Pancreas (tissue), 10 donors: ENCODE data around the gene USF2. TPM values are rescaled to one million over a fixed set of nuclear protein-coding genes. Genes with fewer than 3 reads are reported as not detected.
"Not testable (repeated sequence)": the region's sequence is repeated elsewhere in the genome, so short reads cannot be mapped to it uniquely, and the experiment has no call there.

Experiments used
- ATAC-seq, 4 donors: fragments of 200-7000 bp; cut with Tn5 transposase; one replicate each; pipeline versions ENCODE4 v1.8.0 to v1.9.1; 2020; ENCODE audit warnings: mild to moderate bottlenecking in 4 of 4, moderate library complexity in 4 of 4
- DNase-seq, 6 donors: peaks; one replicate each; pipeline ENCODE4 v3.0.0-alpha.2; 2020
- FAIRE-seq: peaks from 2 replicates; lab custom pipeline; 2012; peaks lifted over from hg19 to GRCh38; lab: Jason Lieb, UNC
- H3K27ac ChIP-seq, 4 donors: fragments of 200-600 bp; sonication (generic); 1 replicate in 3 of 4; 2 replicates in 1 of 4; pipeline versions ENCODE4 v1.5.0 to v1.8.0; 2020
- H3K27me3 ChIP-seq, 4 donors: fragments of 200-600 bp; one replicate each; pipeline ENCODE4 v1.8.0; 2021
- H3K36me3 ChIP-seq, 3 donors: fragments of 200-600 bp; sonication (generic) in 1 of 3; one replicate each; pipeline versions ENCODE4 v1.5.0 to v1.8.0; 2020 to 2021
- H3K4me1 ChIP-seq, 3 donors: fragments of 200-600 bp; one replicate each; pipeline ENCODE4 v1.8.0; 2021
- H3K4me3 ChIP-seq, 4 donors: fragments of 200-600 bp; sonication (generic) in 2 of 4; one replicate each; pipeline versions ENCODE4 v1.5.0 to v1.8.0; 2020 to 2021
- H3K9me3 ChIP-seq, 4 donors: fragments of 200-600 bp; one replicate each; pipeline ENCODE4 v1.8.0; 2021
- WGBS, 2 donors: extraction: QIAGEN DNeasy Blood & Tissue Kit; methylation state at CpG; one replicate each; pipeline ENCODE4 v1.1.7; 2013; 5-methylcytosine and 5-hydroxymethylcytosine counted together
- intact Hi-C, 3 donors: fragments of 100-400 bp; cut with DNase I; formaldehyde crosslinking; loops; one replicate each; pipeline versions ENCODE4 v1.11.1 to v1.14.2; 2022
- polyA plus RNA-seq, 2 donors: library from polyadenylated mRNA; stranded (reverse); fragments of 200-250 nt; gene quantifications; one replicate each; pipeline ENCODE4 v1.2.3, GENCODE V29; 2013
- total RNA-seq, 6 donors: library from RNA; stranded (reverse); fragmentation: NEBNext Ultra II Directional in 4 of 6; extraction: Animal tissue kit (Norgen Biotek cat#: 25700) in 4 of 6; gene quantifications; one replicate each; pipeline versions ENCODE4 v1.2.1 to v1.2.4, GENCODE V29; 2021 to 2023
- TF ChIP-seq, protein P1 (sequence below), 4 donors: fragments of 200-600 bp; sonication (generic) in 3 of 4; IDR thresholded peaks; one replicate each; pipeline versions ENCODE4 v1.5.0 to v1.8.0; 2021; ENCODE audit warnings: antibody characterized with exemption in 4 of 4
- donor health status: healthy with polysubstance abuse.
- donor health status: DM: no; HTN: no; CAD: no; lungs with moderate emphysema.
- donor health status: DM: no; HTN: no; CAD: no.
- donor health status: control.
- donor health status: control.
- donor health status: Bipolar disorder and iron deficiency.
- donor health status: DM: yes; HTN: yes; CAD: no.
- donor health status: DM: no; HTN: no; CAD: no.
- donor health status: DM: no; HTN: no; CAD: no.
- donor health status: DM: yes; HTN: yes; CAD: no.

USF2 gene
- total and polyA plus RNA-seq, 8 donors: 46.4 to 112 (median 60.6) TPM

GRCh38 chr19:35284153-35285094 lies 15.7 kb downstream of the USF2 start:
- no peak for DNase-seq
- no peak overlapping the region for H3K27ac ChIP-seq
- no peak for FAIRE-seq
- intact Hi-C loops: no loop called here
- peaks cover 0 to 10% (median 0%) of the 10 kb centered on the region in 3 donors for H3K4me1 ChIP-seq
- no peaks in the 10 kb centered on the region for H3K9me3 ChIP-seq
- no peak for ATAC-seq
- H3K4me3 ChIP-seq: no peak overlapping the region
- H3K27me3 ChIP-seq: no peaks in the 10 kb centered on the region
- H3K36me3 ChIP-seq: peaks cover 0 to 1% (median 0%) of the 10 kb centered on the region in 3 donors
- WGBS, 2 donors: 83 to 87% methylated on average over 17 of the region's 17 CpGs
- TF ChIP-seq, protein P1, sequence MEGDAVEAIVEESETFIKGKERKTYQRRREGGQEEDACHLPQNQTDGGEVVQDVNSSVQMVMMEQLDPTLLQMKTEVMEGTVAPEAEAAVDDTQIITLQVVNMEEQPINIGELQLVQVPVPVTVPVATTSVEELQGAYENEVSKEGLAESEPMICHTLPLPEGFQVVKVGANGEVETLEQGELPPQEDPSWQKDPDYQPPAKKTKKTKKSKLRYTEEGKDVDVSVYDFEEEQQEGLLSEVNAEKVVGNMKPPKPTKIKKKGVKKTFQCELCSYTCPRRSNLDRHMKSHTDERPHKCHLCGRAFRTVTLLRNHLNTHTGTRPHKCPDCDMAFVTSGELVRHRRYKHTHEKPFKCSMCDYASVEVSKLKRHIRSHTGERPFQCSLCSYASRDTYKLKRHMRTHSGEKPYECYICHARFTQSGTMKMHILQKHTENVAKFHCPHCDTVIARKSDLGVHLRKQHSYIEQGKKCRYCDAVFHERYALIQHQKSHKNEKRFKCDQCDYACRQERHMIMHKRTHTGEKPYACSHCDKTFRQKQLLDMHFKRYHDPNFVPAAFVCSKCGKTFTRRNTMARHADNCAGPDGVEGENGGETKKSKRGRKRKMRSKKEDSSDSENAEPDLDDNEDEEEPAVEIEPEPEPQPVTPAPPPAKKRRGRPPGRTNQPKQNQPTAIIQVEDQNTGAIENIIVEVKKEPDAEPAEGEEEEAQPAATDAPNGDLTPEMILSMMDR (IDR thresholded peaks at IDR 0.05): no peak

DNA sequence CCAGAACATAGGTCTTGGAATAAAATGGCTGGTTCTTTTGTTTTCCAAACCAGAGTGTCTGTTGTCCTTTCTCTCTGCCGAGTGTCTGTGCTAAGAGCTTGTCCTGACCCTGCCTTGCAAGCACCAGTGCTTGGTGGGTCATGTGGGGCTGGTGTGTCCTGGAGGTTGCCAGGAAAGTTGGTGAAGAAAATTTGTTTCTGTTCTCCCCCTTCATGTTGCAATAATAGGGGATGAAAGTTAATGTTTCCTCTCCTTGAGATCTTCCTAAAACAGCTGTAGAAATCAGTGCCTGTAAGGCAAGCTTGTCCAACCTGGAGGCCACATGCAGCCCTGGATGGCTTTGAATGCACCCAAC lies 16.3 kb downstream of the USF2 start:
- WGBS, 2 donors: 53 to 58% methylated on average over 1 of the region's 1 CpG
- FAIRE-seq (no peak), ATAC-seq (no peak)

GRCh38 chr19:35285465-35285864 lies 16.7 kb downstream of the USF2 start:
- DNase-seq, H3K4me3 ChIP-seq, intact Hi-C loops, H3K27ac ChIP-seq, H3K36me3 ChIP-seq, FAIRE-seq, ATAC-seq, H3K4me1 ChIP-seq, H3K27me3 ChIP-seq, H3K9me3 ChIP-seq: not testable (repeated sequence)
- 83 to 97% methylated on average over 3 of the region's 3 CpGs for WGBS, 2 donors

More for the DNA sequence above, 16.3 kb downstream of the USF2 start:
- intact Hi-C loops: no loop called here
- Histone ChIP-seq H3K4me1 (peaks cover 0 to 8% (median 0%) of the 10 kb centered on the region in 3 donors), H3K36me3 (no peaks in the 10 kb centered on the region), H3K4me3 (no peak overlapping the region), H3K27ac (no peak overlapping the region), H3K9me3 (no peaks in the 10 kb centered on the region), H3K27me3 (no peaks in the 10 kb centered on the region)
- no peak for DNase-seq
- TF ChIP-seq, protein P1 (IDR thresholded peaks at IDR 0.05): no peak

GRCh38 chr19:35286101-35286500 lies 17.3 kb downstream of the USF2 start:
- ATAC-seq, H3K9me3 ChIP-seq, H3K27me3 ChIP-seq, H3K4me1 ChIP-seq, DNase-seq, intact Hi-C loops, H3K27ac ChIP-seq, FAIRE-seq, H3K36me3 ChIP-seq, H3K4me3 ChIP-seq: not testable (repeated sequence)
- 81 to 85% methylated on average over 5 of the region's 5 CpGs for WGBS, 2 donors

DNA sequence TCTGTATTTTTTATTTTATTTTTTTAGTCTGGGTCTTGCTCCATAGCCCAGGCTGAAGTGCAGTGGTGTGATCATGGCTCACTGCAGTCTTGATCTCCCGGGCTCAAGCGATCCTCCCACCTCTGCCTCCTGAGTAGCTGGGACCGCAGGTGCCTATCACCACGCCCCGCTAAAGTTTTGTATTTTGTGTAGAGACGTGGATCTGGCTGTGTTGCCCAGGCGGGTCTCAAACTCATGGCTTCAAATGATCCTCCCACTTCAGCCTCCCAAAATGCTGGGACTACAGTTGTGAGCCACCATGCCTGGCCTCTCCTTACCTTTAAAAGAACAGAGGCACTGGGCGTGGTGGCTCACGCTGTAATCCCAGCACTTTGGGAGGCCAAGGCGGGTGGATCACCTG lies 19.0 kb downstream of the USF2 start:
- Histone ChIP-seq H3K36me3 (no peaks in the 10 kb centered on the region), H3K4me1 (no peaks in the 10 kb centered on the region), H3K27me3 (no peaks in the 10 kb centered on the region), H3K9me3 (no peaks in the 10 kb centered on the region), H3K27ac (no peak overlapping the region), H3K4me3 (no peak overlapping the region)
- ATAC-seq: no peak
- 86 to 89% methylated on average over 9 to 10 of the region's 10 CpGs for WGBS, 2 donors
- no peak for FAIRE-seq
- no peak for DNase-seq
- intact Hi-C loops: no loop called here
- TF ChIP-seq, protein P1 (IDR thresholded peaks at IDR 0.05): no peak

GRCh38 chr19:35288331-35288730 lies 19.6 kb downstream of the USF2 start:
- DNase-seq (no peak), ATAC-seq (no peak), FAIRE-seq (no peak)
- H3K27ac ChIP-seq: no peak overlapping the region
- intact Hi-C loops: no loop called here
- no peaks in the 10 kb centered on the region for H3K9me3 ChIP-seq
- no peaks in the 10 kb centered on the region for H3K27me3 ChIP-seq
- H3K36me3 ChIP-seq: no peaks in the 10 kb centered on the region
- TF ChIP-seq, protein P1 (IDR thresholded peaks at IDR 0.05): no peak
- no peak overlapping the region for H3K4me3 ChIP-seq
- 59 to 73% methylated on average over 2 of the region's 2 CpGs for WGBS, 2 donors
- no peaks in the 10 kb centered on the region for H3K4me1 ChIP-seq
